ENCODE data around the gene STXBP5. TPM values are rescaled to one million over a fixed set of nuclear protein-coding genes. Genes with fewer than 3 reads are reported as not detected.

STXBP5 gene
- total RNA-seq, 1 experiment from 2014 or later = 17.9 TPM

- intact Hi-C loops (cut with micrococcal nuclease; ENCODE audit: unreplicated experiment) = no loop called here
Measured at GRCh38 chr6:147170269-147170668, 33.9 kb upstream of the STXBP5 start.

GRCh38 chr6:147173140-147173539, 31.1 kb upstream of the STXBP5 start:
- BruUV-seq (replicated peaks) = no TSS peak
- H3K36me3 ChIP-seq (ENCODE audit: control insufficient read depth, insufficient read depth, low read length) = no peaks in the 10 kb centered on the region
- CTCF ChIA-PET = no interaction called here
- Mint-ChIP-seq H3K4me3 (ENCODE audit: unreplicated experiment) (no peak overlapping the region), H3K9me3 (ENCODE audit: unreplicated experiment) (no peaks in the 10 kb centered on the region), H3K36me3 (ENCODE audit: insufficient read depth, unreplicated experiment) (no peaks in the 10 kb centered on the region), H3K27me3 (ENCODE audit: insufficient read depth, unreplicated experiment) (no peaks in the 10 kb centered on the region), H3K4me1 (ENCODE audit: low read depth, unreplicated experiment) (no peaks in the 10 kb centered on the region), H3K27ac (ENCODE audit: unreplicated experiment) (no peak overlapping the region)
- POLR2A ChIA-PET = no interaction called here
- TF ChIP-seq, protein P1, sequence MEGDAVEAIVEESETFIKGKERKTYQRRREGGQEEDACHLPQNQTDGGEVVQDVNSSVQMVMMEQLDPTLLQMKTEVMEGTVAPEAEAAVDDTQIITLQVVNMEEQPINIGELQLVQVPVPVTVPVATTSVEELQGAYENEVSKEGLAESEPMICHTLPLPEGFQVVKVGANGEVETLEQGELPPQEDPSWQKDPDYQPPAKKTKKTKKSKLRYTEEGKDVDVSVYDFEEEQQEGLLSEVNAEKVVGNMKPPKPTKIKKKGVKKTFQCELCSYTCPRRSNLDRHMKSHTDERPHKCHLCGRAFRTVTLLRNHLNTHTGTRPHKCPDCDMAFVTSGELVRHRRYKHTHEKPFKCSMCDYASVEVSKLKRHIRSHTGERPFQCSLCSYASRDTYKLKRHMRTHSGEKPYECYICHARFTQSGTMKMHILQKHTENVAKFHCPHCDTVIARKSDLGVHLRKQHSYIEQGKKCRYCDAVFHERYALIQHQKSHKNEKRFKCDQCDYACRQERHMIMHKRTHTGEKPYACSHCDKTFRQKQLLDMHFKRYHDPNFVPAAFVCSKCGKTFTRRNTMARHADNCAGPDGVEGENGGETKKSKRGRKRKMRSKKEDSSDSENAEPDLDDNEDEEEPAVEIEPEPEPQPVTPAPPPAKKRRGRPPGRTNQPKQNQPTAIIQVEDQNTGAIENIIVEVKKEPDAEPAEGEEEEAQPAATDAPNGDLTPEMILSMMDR (IDR thresholded peaks at IDR 0.05; ENCODE audit: insufficient read depth in 1 of 2, low read depth in 1 of 2, low read length in 1 of 2, severe bottlenecking in 1 of 2, unreplicated experiment in 1 of 2) = no peak
- DNase-seq = no peak
- intact Hi-C loops (cut with micrococcal nuclease; ENCODE audit: unreplicated experiment) = no loop called here
- H3K9me3 ChIP-seq = no peaks in the 10 kb centered on the region
- peaks cover 17% of the 10 kb centered on the region for H3K4me1 ChIP-seq
- no peaks in the 10 kb centered on the region for H3K27me3 ChIP-seq (replicated peaks; ENCODE audit: control insufficient read depth, insufficient read depth, low read length)
- no peak overlapping the region for H3K4me3 ChIP-seq (ENCODE audit: low read depth, low read length)

More at GRCh38 chr6:147170269-147170668, 33.9 kb upstream of the STXBP5 start:
- TF ChIP-seq, protein P1 (IDR thresholded peaks at IDR 0.05; ENCODE audit: insufficient read depth in 1 of 2, low read depth in 1 of 2, low read length in 1 of 2, severe bottlenecking in 1 of 2, unreplicated experiment in 1 of 2) = no peak
- Mint-ChIP-seq H3K9me3 (ENCODE audit: unreplicated experiment) (no peaks in the 10 kb centered on the region), H3K4me3 (ENCODE audit: unreplicated experiment) (no peak overlapping the region), H3K36me3 (ENCODE audit: insufficient read depth, unreplicated experiment) (no peaks in the 10 kb centered on the region), H3K27ac (ENCODE audit: unreplicated experiment) (no peak overlapping the region), H3K27me3 (ENCODE audit: insufficient read depth, unreplicated experiment) (no peaks in the 10 kb centered on the region), H3K4me1 (ENCODE audit: low read depth, unreplicated experiment) (no peaks in the 10 kb centered on the region)
- DNase-seq = no peak
- BruUV-seq (replicated peaks) = no TSS peak
- POLR2A ChIA-PET = no interaction called here
- Histone ChIP-seq H3K4me1 (no peaks in the 10 kb centered on the region), H3K4me3 (ENCODE audit: low read depth, low read length) (no peak overlapping the region), H3K27me3 (replicated peaks; ENCODE audit: control insufficient read depth, insufficient read depth, low read length) (no peaks in the 10 kb centered on the region), H3K9me3 (no peaks in the 10 kb centered on the region), H3K36me3 (ENCODE audit: control insufficient read depth, insufficient read depth, low read length) (no peaks in the 10 kb centered on the region)
- CTCF ChIA-PET = no interaction called here

DNA sequence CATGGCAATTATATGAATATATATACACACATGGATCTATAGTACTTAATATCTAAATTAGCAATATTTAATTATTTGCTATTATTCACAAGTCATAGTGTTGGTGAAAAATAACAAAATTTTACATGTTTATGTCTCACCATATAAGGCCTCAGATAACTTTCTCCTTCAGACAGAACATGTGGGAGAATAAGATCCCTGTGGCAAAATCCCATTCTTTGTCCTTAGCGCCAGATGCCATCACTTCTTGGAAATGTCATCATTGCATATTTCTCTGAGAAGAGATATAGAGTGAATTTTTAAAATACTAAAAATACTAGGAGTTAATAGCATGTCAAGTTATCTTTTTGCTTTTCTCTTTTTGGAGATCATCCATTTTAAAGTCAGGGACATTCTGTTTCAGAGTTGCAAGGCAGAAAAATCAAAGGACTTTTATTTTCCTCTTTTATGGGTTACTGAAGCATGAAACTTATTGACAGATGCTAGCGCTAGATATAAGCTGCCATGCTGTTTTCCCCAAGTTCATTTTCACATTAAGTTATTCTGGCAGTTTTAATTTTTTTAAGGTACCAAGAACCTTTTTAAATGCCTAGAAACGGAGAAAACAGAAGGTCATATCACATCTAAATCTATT, 30.4 kb upstream of the STXBP5 start:
- no TSS peak for BruUV-seq (replicated peaks)
- TF ChIP-seq, protein P1 (IDR thresholded peaks at IDR 0.05; ENCODE audit: insufficient read depth in 1 of 2, low read depth in 1 of 2, low read length in 1 of 2, severe bottlenecking in 1 of 2, unreplicated experiment in 1 of 2) = no peak
- H3K27ac Mint-ChIP-seq (ENCODE audit: unreplicated experiment) = no peak overlapping the region
- ChIA-PET CTCF (no interaction called here), POLR2A (no interaction called here)
- no peak overlapping the region for H3K4me3 Mint-ChIP-seq (ENCODE audit: unreplicated experiment)
- Histone ChIP-seq H3K4me3 (ENCODE audit: low read depth, low read length) (no peak overlapping the region), H3K36me3 (ENCODE audit: control insufficient read depth, insufficient read depth, low read length) (no peaks in the 10 kb centered on the region), H3K4me1 (peaks cover 17% of the 10 kb centered on the region), H3K9me3 (no peaks in the 10 kb centered on the region), H3K27me3 (replicated peaks; ENCODE audit: control insufficient read depth, insufficient read depth, low read length) (no peaks in the 10 kb centered on the region)
- no peaks in the 10 kb centered on the region for H3K36me3 Mint-ChIP-seq (ENCODE audit: insufficient read depth, unreplicated experiment)
- no peaks in the 10 kb centered on the region for H3K9me3 Mint-ChIP-seq (ENCODE audit: unreplicated experiment)
- no peaks in the 10 kb centered on the region for H3K4me1 Mint-ChIP-seq (ENCODE audit: low read depth, unreplicated experiment)
- intact Hi-C loops (cut with micrococcal nuclease; ENCODE audit: unreplicated experiment) = no loop called here
- DNase-seq = no peak
- H3K27me3 Mint-ChIP-seq (ENCODE audit: insufficient read depth, unreplicated experiment) = no peaks in the 10 kb centered on the region

Data from Caco-2 (cell line).